Breast epithelium (tissue), 4 donors: Measurements from ENCODE around the gene DLX2. TPM values are rescaled to one million over a fixed set of nuclear protein-coding genes. Genes with fewer than 3 reads are reported as not detected.

Experiments used
- DNase-seq, 2 donors: peaks; one replicate each; pipeline ENCODE4 v3.0.0-alpha.2; 2019; ENCODE audit warnings: low spot score in 2 of 2
- H3K27ac ChIP-seq, 2 donors: fragments of 200-600 bp; sonication (generic) in 1 of 2; one replicate each; pipeline ENCODE4 v1.5.1; 2016 to 2019; ENCODE audit warnings: mild to moderate bottlenecking in 1 of 2
- H3K27me3 ChIP-seq, 2 donors: fragments of 200-600 bp; sonication (generic) in 1 of 2; one replicate each; pipeline versions ENCODE4 v1.5.1 to v1.6.0; 2017 to 2019; ENCODE audit warnings: control low read depth in 1 of 2, mild to moderate bottlenecking in 1 of 2
- H3K36me3 ChIP-seq: fragments of 200-600 bp; one replicate; pipeline ENCODE4 v1.5.1; 2019
- H3K4me1 ChIP-seq, 2 donors: fragments of 200-600 bp; sonication (generic); one replicate each; pipeline ENCODE4 v1.5.1; 2016 to 2019; ENCODE audit warnings: control low read depth in 1 of 2
- H3K4me3 ChIP-seq, 3 donors: fragments of 200-600 bp; sonication (generic); 1 replicate in 2 of 3; 2 replicates in 1 of 3; pipeline ENCODE4 v1.5.1; 2016 to 2019; ENCODE audit warnings: mild to moderate bottlenecking in 3 of 3, moderate library complexity in 2 of 3
- H3K9me3 ChIP-seq, 2 donors: fragments of 200-600 bp; sonication (generic) in 1 of 2; one replicate each; pipeline ENCODE4 v1.5.1; 2016 to 2019; ENCODE audit warnings: control low read depth in 1 of 2
- CTCF ChIP-seq, 3 donors: fragments of 450-650 bp; IDR thresholded peaks; one replicate each; pipeline ENCODE4 v1.5.1; 2016 to 2017; ENCODE audit warnings: antibody characterized with exemption in 3 of 3, mild to moderate bottlenecking in 3 of 3, moderate library complexity in 3 of 3
- POLR2A ChIP-seq: fragments of 450-650 bp; IDR thresholded peaks from one replicate; pipeline ENCODE4 v1.6.1; 2016; ENCODE audit warnings: antibody characterized with exemption, mild to moderate bottlenecking, moderate library complexity
- POLR2AphosphoS5 ChIP-seq, 3 donors: sonication (generic); formaldehyde crosslinking; IDR thresholded peaks; one replicate each; pipeline ENCODE4 v1.6.1; 2017; ENCODE audit warnings: antibody characterized with exemption in 3 of 3
- intact Hi-C: fragments of 100-400 bp; cut with DNase I; formaldehyde crosslinking; loops from one replicate; pipeline ENCODE4 v1.15.1; 2023; ENCODE audit warnings: low total_unique reads
- total RNA-seq, 3 donors: library from RNA; depleted of rRNA; stranded (reverse); fragments of >200 nt; gene quantifications; one replicate each; pipeline ENCODE4 v1.1.0, GENCODE V29; 2016

The DLX2 gene
- total RNA-seq, 3 donors from 2014 or later, result 0.44 TPM; not detected in 2

GRCh38 chr2:172101821-172102390 lies 794 bp downstream of the DLX2 start:
- DNase-seq, result no peak
- no peaks in the 10 kb centered on the region for H3K9me3 ChIP-seq
- H3K27me3 ChIP-seq, result peaks cover 27 to 100% of the 10 kb centered on the region in 2 donors
- peaks cover 13 to 20% of the 10 kb centered on the region in 2 donors for H3K4me1 ChIP-seq
- no peaks in the 10 kb centered on the region for H3K36me3 ChIP-seq
- intact Hi-C loops, result no loop called here
- no peak overlapping the region for H3K27ac ChIP-seq
- TF ChIP-seq POLR2A, result no peak
- no peak for TF ChIP-seq POLR2AphosphoS5 (IDR thresholded peaks at IDR 0.05)
- TF ChIP-seq CTCF (IDR thresholded peaks at IDR 0.05), result no peak
- H3K4me3 ChIP-seq, result peak overlapping the region; percentile 44 to 71 (median 57)

GRCh38 chr2:172100935-172101820 lies 1.5 kb downstream of the DLX2 start:
- Histone ChIP-seq H3K9me3 (no peaks in the 10 kb centered on the region), H3K27me3 (peaks cover 29 to 100% of the 10 kb centered on the region in 2 donors), H3K27ac (no peak overlapping the region), H3K36me3 (no peaks in the 10 kb centered on the region), H3K4me3 (peak overlapping the region in 1 of 3 donors; percentile 71), H3K4me1 (peaks cover 16 to 26% of the 10 kb centered on the region in 2 donors)
- TF ChIP-seq POLR2A (no peak), POLR2AphosphoS5 (IDR thresholded peaks at IDR 0.05) (no peak), CTCF (IDR thresholded peaks at IDR 0.05) (no peak)
- intact Hi-C loops, result no loop called here
- DNase-seq, result no peak

GRCh38 chr2:172100080-172100934 lies 2.4 kb downstream of the DLX2 start:
- no peaks in the 10 kb centered on the region for H3K36me3 ChIP-seq
- no peaks in the 10 kb centered on the region for H3K9me3 ChIP-seq
- H3K27ac ChIP-seq, result no peak overlapping the region
- TF ChIP-seq POLR2AphosphoS5 (IDR thresholded peaks at IDR 0.05), result no peak
- no peak for TF ChIP-seq POLR2A
- no peak for TF ChIP-seq CTCF (IDR thresholded peaks at IDR 0.05)
- no peak for DNase-seq
- peaks cover 24 to 34% of the 10 kb centered on the region in 2 donors for H3K4me1 ChIP-seq
- peaks cover 29 to 100% of the 10 kb centered on the region in 2 donors for H3K27me3 ChIP-seq
- H3K4me3 ChIP-seq, result peak overlapping the region in 1 of 3 donors; percentile 2
- intact Hi-C loops, result no loop called here

- no peak for DNase-seq
- peak overlapping the region; percentile 20 to 63 (median 26) for H3K4me3 ChIP-seq
- peaks cover 30 to 100% of the 10 kb centered on the region in 2 donors for H3K27me3 ChIP-seq
- TF ChIP-seq CTCF (IDR thresholded peaks at IDR 0.05) (no peak), POLR2AphosphoS5 (IDR thresholded peaks at IDR 0.05) (no peak), POLR2A (no peak)
- intact Hi-C loops, result no loop called here
- no peaks in the 10 kb centered on the region for H3K9me3 ChIP-seq
- H3K36me3 ChIP-seq, result no peaks in the 10 kb centered on the region
- H3K27ac ChIP-seq, result no peak overlapping the region
- H3K4me1 ChIP-seq, result peaks cover 29 to 41% of the 10 kb centered on the region in 2 donors
These were observed 3.1 kb downstream of the DLX2 start for GRCh38 chr2:172099472-172100079.
